Cardiac muscle cell (in vitro differentiated cells and primary cell): ENCODE measurements around the gene NFAM1. TPM values are rescaled to one million over a fixed set of nuclear protein-coding genes. Genes with fewer than 3 reads are reported as not detected.

Source experiments
- DNase-seq, 2 donors: peaks; one replicate each; pipeline versions ENCODE4 v3.0.0 to v3.0.0-alpha.2; 2010 to 2017; ENCODE audit warnings: low read depth in 1 of 2, low spot score in 1 of 2
- H3K27ac ChIP-seq: fragments of 200-600 bp; sonication (generic); 2 replicates; pipeline ENCODE4 v1.5.1; 2016
- H3K27me3 ChIP-seq: fragments of 200-600 bp; sonication (generic); 2 replicates; pipeline ENCODE4 v1.6.0; 2016; ENCODE audit warnings: control low read depth
- H3K36me3 ChIP-seq: fragments of 200-600 bp; sonication (generic); 2 replicates; pipeline ENCODE4 v1.5.1; 2016; ENCODE audit warnings: control low read depth
- H3K4me1 ChIP-seq: fragments of 200-600 bp; sonication (generic); 2 replicates; pipeline ENCODE4 v1.8.1; 2017; ENCODE audit warnings: low read depth, mild to moderate bottlenecking, mixed run types
- H3K4me3 ChIP-seq: fragments of 200-600 bp; sonication (generic); 2 replicates; pipeline ENCODE4 v1.5.1; 2016; ENCODE audit warnings: mild to moderate bottlenecking
- H3K9me3 ChIP-seq: fragments of 200-600 bp; sonication (generic); 2 replicates; pipeline ENCODE4 v1.5.1; 2017; ENCODE audit warnings: low read depth, mild to moderate bottlenecking, control low read depth
- polyA plus RNA-seq: library from polyadenylated mRNA; unstranded; fragments of >200 nt; fragmentation: Nextera tagmentation; extraction: Ambion mirVana; gene quantifications from 2 replicates; pipeline ENCODE4 v1.2.1, GENCODE V29; 2016
- total RNA-seq: library from RNA; depleted of rRNA; stranded (reverse); fragments of >200 nt; gene quantifications from 2 replicates; pipeline ENCODE4 v1.2.3, GENCODE V29; 2016
- TF ChIP-seq, protein P1 (sequence below): IDR thresholded peaks from 2 replicates; pipeline ENCODE4 v1.5.1; 2012; ENCODE audit warnings: low read depth, mild to moderate bottlenecking, low read length

Gene NFAM1
- total and polyA plus RNA-seq, 2 experiments from 2014 or later: 0.97 to 2.1 TPM

DNA sequence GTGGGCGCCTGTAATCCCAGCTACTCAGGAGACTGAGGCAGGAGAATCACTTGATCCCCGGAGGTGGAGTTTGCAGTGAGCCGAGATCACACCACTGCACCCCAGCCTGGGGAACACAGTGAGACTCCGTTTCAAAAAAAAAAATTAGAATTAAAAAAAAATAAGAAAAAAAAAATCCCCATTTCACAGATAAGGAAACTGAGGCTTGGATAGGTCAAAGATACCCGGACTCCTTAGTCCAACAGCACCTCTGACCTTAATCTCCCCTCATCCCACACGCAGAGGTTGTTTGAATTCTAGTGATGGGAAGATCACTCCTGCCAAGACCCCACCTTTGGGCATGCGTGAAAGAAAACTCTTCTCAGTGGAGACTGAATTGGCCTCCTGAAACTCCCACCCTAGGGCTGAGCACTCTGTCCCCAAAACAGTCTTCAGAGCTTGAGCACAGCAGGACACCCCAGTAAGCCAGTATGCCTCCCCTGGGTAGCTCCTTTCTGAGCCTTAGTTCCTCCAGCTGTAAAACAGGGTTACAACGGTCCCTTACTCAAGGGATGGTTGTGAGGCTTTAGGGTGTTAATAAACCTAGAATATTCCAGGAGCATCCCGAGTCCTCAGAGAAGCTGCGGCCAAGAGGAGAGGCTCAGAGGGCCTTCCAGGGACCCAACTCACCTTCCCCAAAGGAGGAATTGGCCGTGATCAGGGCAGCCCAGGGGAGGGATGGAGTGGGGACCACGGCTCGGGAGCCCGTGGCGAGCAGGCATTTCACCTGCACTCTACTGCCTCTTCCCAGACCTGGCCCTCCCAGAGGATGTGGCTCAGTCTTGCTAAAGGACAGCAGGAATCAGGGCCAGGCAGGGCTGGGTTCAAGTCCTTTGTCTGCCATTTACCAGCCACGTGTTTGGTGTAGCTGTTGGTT is 73.3 kb downstream of the NFAM1 start:
- Histone ChIP-seq H3K27me3 (no peaks in the 10 kb centered on the region), H3K27ac (no peak overlapping the region)

DNA sequence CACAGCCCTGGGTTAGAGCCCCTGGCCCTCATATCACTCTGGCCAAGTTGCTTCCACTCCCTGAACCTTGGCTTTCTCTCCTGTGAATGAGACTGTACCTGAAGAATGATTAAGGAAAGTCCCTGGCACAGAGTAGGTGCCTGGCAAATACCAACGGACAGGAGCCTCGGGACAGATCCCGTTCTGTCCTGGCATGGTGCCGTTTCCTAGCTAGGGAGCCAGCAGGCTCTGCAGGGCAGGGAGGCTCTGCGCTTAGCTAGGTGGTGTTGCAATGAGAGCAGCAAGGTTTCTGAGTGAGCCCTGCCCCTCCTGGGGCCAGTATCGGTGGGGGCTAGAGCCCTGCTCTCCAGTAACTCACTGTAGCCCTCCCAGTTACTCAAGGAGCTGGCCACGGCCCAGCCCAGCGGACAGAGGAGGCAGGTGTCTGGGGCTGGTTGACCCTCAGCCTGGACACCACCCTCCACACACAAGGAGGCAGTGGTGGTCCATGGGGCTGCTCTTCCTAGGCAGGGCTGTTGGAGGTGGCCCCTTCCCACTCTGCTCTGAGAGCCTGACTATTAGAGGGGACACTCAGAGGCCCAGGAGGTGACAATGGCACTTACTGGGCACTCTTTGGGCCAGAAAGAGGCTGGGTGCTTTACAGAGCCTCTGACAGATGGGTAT is 74.4 kb downstream of the NFAM1 start:
- H3K27me3 ChIP-seq: no peaks in the 10 kb centered on the region
- TF ChIP-seq, protein P1, sequence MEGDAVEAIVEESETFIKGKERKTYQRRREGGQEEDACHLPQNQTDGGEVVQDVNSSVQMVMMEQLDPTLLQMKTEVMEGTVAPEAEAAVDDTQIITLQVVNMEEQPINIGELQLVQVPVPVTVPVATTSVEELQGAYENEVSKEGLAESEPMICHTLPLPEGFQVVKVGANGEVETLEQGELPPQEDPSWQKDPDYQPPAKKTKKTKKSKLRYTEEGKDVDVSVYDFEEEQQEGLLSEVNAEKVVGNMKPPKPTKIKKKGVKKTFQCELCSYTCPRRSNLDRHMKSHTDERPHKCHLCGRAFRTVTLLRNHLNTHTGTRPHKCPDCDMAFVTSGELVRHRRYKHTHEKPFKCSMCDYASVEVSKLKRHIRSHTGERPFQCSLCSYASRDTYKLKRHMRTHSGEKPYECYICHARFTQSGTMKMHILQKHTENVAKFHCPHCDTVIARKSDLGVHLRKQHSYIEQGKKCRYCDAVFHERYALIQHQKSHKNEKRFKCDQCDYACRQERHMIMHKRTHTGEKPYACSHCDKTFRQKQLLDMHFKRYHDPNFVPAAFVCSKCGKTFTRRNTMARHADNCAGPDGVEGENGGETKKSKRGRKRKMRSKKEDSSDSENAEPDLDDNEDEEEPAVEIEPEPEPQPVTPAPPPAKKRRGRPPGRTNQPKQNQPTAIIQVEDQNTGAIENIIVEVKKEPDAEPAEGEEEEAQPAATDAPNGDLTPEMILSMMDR: no peak

More for the DNA sequence above, 73.3 kb downstream of the NFAM1 start:
- H3K9me3 ChIP-seq: no peaks in the 10 kb centered on the region
- H3K4me3 ChIP-seq: no peak overlapping the region
- no peaks in the 10 kb centered on the region for H3K4me1 ChIP-seq
- DNase-seq: no peak
- TF ChIP-seq, protein P1: no peak
- H3K36me3 ChIP-seq: no peaks in the 10 kb centered on the region

DNA sequence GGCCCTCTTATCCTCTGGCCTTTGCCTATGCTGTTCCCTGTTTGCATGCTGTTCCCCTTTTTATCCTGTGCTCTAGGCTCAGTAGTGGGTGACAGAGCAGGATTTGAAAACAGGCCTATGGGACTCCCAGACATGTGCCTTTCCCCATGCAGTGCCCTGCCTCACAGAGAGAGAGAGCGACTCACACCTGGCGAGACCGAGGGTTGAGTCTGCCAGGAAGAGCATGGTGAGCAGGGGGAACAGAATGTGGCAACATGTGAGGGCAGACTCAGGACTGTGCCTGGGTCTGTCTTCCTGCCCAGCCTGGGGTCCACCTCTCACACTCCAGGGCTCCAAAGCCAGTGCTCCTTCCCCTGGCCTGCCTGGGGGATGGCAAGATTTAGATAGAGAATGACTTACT is 75.0 kb downstream of the NFAM1 start:
- H3K9me3 ChIP-seq: no peaks in the 10 kb centered on the region
- no peaks in the 10 kb centered on the region for H3K27me3 ChIP-seq
- H3K4me1 ChIP-seq: no peaks in the 10 kb centered on the region
- no peak overlapping the region for H3K4me3 ChIP-seq
- H3K27ac ChIP-seq: no peak overlapping the region
- TF ChIP-seq, protein P1: no peak
- no peak for DNase-seq
- no peaks in the 10 kb centered on the region for H3K36me3 ChIP-seq

More for the DNA sequence above, 74.4 kb downstream of the NFAM1 start:
- Histone ChIP-seq H3K4me3 (no peak overlapping the region), H3K9me3 (no peaks in the 10 kb centered on the region), H3K27ac (no peak overlapping the region), H3K4me1 (no peaks in the 10 kb centered on the region), H3K36me3 (no peaks in the 10 kb centered on the region)
- DNase-seq: no peak

GRCh38 chr22:42356533-42356932 is 75.7 kb downstream of the NFAM1 start:
- H3K27me3 ChIP-seq: no peaks in the 10 kb centered on the region

More at GRCh38 chr22:42356533-42356932, 75.7 kb downstream of the NFAM1 start:
- Histone ChIP-seq H3K27ac (no peak overlapping the region), H3K9me3 (no peaks in the 10 kb centered on the region), H3K4me3 (no peak overlapping the region), H3K4me1 (no peaks in the 10 kb centered on the region), H3K36me3 (no peaks in the 10 kb centered on the region)
- no peak for DNase-seq
- TF ChIP-seq, protein P1: no peak
